ENCODE data around the gene CCDC88B. TPM values are rescaled to one million over a fixed set of nuclear protein-coding genes. Genes with fewer than 3 reads are reported as not detected.

The CCDC88B gene
- total and polyA plus RNA-seq, 10 of the 15 experiments (the other 5 are each of a cell fraction or from before 2014, with no cell fraction given): 0.24 to 66.0 (median 19.2) TPM

DNA sequence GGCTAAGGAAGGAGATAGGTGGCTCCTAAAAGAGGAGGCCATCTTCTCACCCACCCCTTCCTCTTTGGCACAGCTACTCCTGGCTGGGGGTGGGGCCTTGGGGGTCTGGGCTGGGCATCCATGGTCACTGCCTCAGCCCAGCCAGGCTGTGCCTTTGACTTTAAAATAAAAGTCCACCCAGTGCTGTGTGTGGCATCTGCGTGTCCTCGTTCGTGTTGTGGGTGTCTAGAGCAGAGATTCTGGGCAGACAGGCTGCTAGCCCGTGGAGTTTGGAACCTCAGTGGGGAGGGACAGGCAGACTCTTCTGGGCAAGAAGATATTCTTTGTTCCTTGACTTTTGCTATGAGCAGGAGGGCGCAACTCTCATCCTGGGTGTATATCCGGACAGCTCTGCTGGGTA is 32.0 kb downstream of the CCDC88B start (continued):
- TF ChIP-seq EP300 (IDR thresholded peaks at IDR 0.05; ENCODE audit: borderline replicate concordance in 1 of 2, control insufficient read depth in 1 of 2, low read depth in 2 of 2, low read length in 2 of 2) (no peak), ZBTB11 (CRISPR knock-in tag; IDR thresholded peaks at IDR 0.05) (no peak), PAX5 (IDR thresholded peaks at IDR 0.05; ENCODE audit: borderline replicate concordance, low read depth, low read length) (no peak), TBL1XR1 (IDR thresholded peaks at IDR 0.05; ENCODE audit: low read depth, low read length) (no peak)

DNA sequence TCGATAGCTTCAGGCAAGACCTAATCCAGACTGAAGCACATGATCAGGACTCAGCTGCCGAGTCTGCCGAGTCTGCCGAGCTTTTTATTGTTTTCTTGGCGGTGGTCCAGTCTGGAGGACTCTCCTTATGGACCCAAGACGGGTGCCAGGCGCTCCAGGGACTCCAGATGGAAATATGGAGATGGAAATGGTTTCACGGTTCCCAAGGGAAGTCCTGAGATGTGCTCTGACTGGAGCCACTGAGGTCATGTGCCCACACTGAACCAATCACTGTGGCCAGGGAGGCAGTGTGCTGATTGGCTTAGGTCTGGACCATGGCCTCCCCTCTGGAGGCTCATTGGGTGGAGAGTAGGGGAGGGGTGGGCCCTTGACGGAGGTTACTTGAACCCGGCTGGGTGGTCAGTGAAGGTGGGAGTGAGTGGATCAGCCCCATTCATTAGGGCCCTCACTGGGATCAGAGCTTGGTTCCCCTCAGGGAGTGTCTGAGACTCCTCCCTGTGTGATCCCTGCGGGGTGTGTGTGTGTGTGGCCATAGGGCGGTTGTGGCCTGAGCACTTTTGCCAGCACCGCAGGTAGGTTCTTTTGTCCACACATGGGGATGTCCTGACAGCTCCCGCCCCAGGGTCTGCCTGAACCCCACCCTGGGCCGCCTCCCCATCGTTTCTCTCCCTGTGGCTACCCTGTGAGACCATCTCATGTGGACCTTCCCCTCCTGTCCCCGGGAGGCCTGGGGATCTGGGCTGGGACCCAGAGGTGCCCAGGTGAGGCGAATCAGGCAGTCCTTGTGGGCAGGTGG is 33.0 kb downstream of the CCDC88B start:
- FAIRE-seq (no peak), ATAC-seq (peak; percentile 75), DNase-seq (ENCODE audit: low read depth, low spot score) (no peak)
- ChIA-PET RAD21 (ENCODE audit: unreplicated experiment) (no interaction called here), CTCF (interaction anchor here (0.7 to 1.2 kb wide), 2 partner anchors 18 kb away, joined by 3 read pairs; no protein-coding TSS in a partner anchor), SMC1A (ENCODE audit: uncharacterized antibody, unreplicated experiment) (no interaction called here), POLR2A (no interaction called here)
- intact Hi-C loops (cut with micrococcal nuclease; ENCODE audit: unreplicated experiment): no loop called here
- Histone ChIP-seq H3K79me2 (ENCODE audit: control insufficient read depth, insufficient read depth, low read length) (no peaks in the 10 kb centered on the region), H4K20me1 (ENCODE audit: control insufficient read depth, insufficient read depth) (no peaks in the 10 kb centered on the region), H3K4me1 (ENCODE audit: control insufficient read depth, insufficient read depth, low read length) (0 out of 2 replicates have a peak, but pooled peaks cover 3% of the 10 kb centered on the region), H3K4me3 (no peak overlapping the region), H3K9me3 (replicated peaks; ENCODE audit: control insufficient read depth, insufficient read depth, low read length) (no peaks in the 10 kb centered on the region), H3K27me3 (replicated peaks in 1 of 2; ENCODE audit: control insufficient read depth in 2 of 2, insufficient read depth in 2 of 2, low read length in 1 of 2) (no peaks in the 10 kb centered on the region), H3K27ac (ENCODE audit: control insufficient read depth, insufficient read depth) (no peak overlapping the region), H2AFZ (ENCODE audit: control insufficient read depth, low read depth, low read length) (no peak overlapping the region), H3K9ac (ENCODE audit: control insufficient read depth, insufficient read depth, low read length) (no peak overlapping the region), H3K36me3 (ENCODE audit: control insufficient read depth in 2 of 2, insufficient read depth in 2 of 2, low read length in 1 of 2) (peaks cover 0 to 1% of the 10 kb centered on the region in 2 experiments; a peak in 1 of 4 replicates), H3K4me2 (ENCODE audit: control insufficient read depth, insufficient read depth) (no peak overlapping the region)
- BruUV-seq (replicated peaks): no TSS peak
- WGBS (ENCODE audit: insufficient coverage, insufficient replicate concordance, low lambda C conversion rate, missing lambda C conversion rate): 74% methylated on average over 18 of the region's 18 CpGs
- TF ChIP-seq RELA (IDR thresholded peaks at IDR 0.05; ENCODE audit: borderline replicate concordance, partially characterized antibody) (no peak), BHLHE40 (IDR thresholded peaks at IDR 0.05; ENCODE audit: borderline replicate concordance in 1 of 2, low read depth in 2 of 2, low read length in 1 of 2) (no peak), POLR2A (IDR thresholded peaks at IDR 0.05; ENCODE audit: low read depth, low read length) (0 out of 2 replicates have a peak, but pooled peaks have one; percentile 32), POLR2AphosphoS2 (IDR thresholded peaks at IDR 0.05; ENCODE audit: low read depth, low read length) (no peak), NFYB (IDR thresholded peaks at IDR 0.05; ENCODE audit: insufficient read depth, low read depth, low read length) (peak; percentile 73)
- TF ChIP-seq, protein P1, sequence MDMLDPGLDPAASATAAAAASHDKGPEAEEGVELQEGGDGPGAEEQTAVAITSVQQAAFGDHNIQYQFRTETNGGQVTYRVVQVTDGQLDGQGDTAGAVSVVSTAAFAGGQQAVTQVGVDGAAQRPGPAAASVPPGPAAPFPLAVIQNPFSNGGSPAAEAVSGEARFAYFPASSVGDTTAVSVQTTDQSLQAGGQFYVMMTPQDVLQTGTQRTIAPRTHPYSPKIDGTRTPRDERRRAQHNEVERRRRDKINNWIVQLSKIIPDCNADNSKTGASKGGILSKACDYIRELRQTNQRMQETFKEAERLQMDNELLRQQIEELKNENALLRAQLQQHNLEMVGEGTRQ (IDR thresholded peaks at IDR 0.05; ENCODE audit: borderline replicate concordance, low read depth, low read length): peak; percentile 1; the same call in 1 of the 2 replicates
- TF ChIP-seq, protein P2, sequence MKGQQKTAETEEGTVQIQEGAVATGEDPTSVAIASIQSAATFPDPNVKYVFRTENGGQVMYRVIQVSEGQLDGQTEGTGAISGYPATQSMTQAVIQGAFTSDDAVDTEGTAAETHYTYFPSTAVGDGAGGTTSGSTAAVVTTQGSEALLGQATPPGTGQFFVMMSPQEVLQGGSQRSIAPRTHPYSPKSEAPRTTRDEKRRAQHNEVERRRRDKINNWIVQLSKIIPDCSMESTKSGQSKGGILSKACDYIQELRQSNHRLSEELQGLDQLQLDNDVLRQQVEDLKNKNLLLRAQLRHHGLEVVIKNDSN (IDR thresholded peaks at IDR 0.05; ENCODE audit: borderline replicate concordance, extremely low read length, insufficient read depth, low read depth, low read length): peak; percentile 80
- in situ Hi-C loops (cut with MboI): no loop called here
